ENCODE results near the gene MAGEF1. TPM values are rescaled to one million over a fixed set of nuclear protein-coding genes. Genes with fewer than 3 reads are reported as not detected.

MAGEF1 gene
- total and polyA plus RNA-seq, 2 of the 8 experiments (the other 6 are each of a cell fraction or from before 2014, with no cell fraction given), result 26.5 to 56.7 TPM

- no peak for TF ChIP-seq TAF7 (optimal IDR thresholded peaks at IDR 0.05; ENCODE audit: borderline replicate concordance, low read depth, low read length)
- TF ChIP-seq POU5F1 (IDR thresholded peaks at IDR 0.05; ENCODE audit: low read depth, low read length), result no peak
- TF ChIP-seq TBP (IDR thresholded peaks at IDR 0.05; ENCODE audit: low read depth, low read length), result no peak
- TF ChIP-seq RAD21 (IDR thresholded peaks at IDR 0.05 in 1 of 2, conservative IDR thresholded peaks at IDR 0.05 in 1 of 2; ENCODE audit: low read depth in 2 of 2, low read length in 2 of 2), result peak; percentile 74 to 80
- TF ChIP-seq POLR2AphosphoS5 (IDR thresholded peaks at IDR 0.05; ENCODE audit: low read depth, low read length), result no peak
- no peak for TF ChIP-seq JUND (IDR thresholded peaks at IDR 0.05; ENCODE audit: low read length)
Observed at GRCh38 chr3:184748219-184749135, 36.6 kb upstream of the MAGEF1 start (continued).
